Measurements from ENCODE around the gene AGO3.

The AGO3 gene

DNA sequence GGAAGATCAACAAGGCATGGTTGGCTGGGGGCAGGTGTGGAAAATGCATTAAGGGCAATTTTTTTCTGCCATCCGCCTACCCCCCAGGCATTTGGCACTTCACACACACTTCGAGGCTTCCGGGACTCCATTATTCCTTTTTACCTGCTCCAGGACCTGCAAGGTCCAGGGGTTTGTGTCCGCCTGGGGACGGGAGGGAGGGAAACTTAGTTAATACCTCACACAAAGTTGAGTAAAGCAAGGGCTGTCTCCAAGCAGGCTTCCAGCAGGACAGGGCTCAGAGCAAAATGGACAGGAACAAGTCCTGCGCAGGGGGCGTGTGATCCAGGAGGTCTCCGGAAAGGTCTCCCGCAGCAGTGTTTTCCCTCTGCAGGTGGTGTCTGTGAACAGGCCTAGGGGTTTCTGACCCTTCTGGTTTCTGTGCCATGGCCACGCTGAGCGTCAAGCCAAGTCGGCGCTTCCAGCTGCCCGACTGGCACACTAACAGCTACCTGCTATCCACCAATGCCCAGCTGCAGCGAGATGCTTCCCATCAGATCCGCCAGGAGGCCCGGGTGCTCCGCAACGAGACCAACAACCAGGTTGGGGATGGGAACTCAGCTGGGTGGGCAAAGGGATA lies 153.7 kb downstream of the AGO3 start:
- peak; percentile 47 for DNase-seq

DNA sequence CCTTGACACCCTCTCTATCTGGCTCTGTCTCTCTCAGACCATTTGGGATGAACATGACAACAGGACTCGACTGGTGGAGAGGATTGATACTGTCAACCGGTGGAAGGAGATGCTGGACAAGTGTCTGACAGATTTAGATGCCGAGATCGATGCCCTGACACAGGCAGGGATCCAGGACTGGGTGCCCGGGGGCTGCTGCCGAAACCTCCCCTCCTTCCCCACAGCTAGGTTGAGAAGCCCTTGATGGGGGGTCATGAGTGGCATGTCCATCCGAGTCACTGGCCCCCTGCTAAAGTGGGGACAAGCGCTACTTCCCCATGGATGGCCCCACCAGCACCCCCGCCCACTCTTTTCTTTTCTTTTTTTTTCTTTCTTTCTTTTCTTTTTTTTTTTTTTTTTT lies 154.2 kb downstream of the AGO3 start:
- no peak for DNase-seq

- DNase-seq, result no peak
These were observed 155.0 kb downstream of the AGO3 start for GRCh38 chr1:36085686-36086526.

DNA sequence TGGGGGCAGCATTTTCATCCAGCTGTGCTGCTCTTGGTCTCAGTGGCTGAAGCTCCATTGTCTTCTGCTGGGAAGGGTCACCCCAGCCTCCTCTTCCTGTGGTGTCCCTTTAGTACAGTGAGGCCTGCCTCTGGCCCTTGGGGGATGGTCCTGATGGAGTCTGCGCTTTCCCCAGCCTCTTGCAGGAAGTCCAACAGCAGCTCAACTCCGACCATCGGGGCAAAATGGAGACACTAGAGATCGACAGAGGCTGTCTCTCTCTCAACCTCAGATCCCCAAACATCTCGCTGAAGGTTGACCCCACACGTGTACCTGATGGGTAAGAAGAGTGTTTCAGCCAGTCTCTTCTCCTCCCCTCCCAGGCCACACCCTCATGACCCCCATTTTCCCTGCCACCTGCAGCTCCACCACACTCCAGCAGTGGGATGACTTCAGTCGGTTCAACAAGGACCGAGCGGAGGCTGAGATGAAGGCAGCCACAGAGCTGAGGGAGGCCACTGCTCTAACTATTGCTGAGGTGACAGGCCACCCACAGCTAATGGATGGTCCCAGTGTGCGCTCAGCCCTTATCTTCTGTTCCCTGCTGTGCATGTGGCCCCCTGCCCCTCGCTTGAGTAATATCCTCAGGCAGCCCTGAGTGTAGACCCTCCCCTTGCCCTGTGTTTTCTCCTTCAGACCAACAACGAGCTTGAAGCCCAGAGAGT lies 155.8 kb downstream of the AGO3 start:
- no peak for DNase-seq

DNA sequence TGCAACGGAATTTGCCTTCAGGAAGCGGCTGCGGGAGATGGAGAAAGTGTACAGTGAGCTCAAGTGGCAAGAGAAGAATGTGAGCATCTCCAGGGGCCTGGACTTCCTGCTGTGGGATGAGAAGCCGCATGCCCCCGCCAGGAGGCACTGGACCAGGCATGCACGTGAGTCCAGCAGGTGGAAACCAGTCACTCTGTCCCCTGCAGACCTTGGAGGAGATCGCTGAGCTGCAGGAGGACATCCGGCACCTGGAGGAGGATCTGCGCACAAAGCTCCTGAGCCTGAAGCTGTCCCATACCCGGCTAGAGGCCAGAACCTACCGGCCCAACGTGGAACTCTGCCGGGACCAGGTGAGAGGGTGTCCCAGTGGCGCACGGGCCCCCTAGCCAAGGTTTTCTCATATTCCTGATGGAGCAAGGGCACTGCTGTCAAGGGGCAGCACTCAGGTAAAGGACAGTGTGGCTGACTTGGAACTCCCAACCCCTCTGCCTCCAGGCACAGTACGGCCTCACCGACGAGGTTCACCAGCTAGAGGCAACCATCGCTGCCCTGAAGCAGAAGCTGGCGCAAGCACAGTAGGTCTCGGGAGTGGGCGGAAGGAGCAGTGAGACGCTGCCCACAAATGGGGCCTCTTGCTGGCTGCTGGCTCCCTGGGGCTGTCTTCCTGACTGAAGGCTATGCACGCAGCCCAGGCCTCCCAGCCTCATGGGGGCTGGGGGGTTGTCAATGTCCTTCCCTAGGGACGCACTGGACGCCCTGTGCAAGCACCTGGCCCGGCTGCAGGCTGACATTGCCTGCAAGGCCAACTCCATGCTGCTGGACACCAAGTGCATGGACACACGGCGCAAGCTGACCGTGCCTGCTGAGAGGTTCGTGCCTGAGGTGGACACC lies 156.6 kb downstream of the AGO3 start:
- peak; percentile 33 for DNase-seq

GRCh38 chr1:36088265-36088576 lies 157.3 kb downstream of the AGO3 start:
- no peak for DNase-seq

DNA sequence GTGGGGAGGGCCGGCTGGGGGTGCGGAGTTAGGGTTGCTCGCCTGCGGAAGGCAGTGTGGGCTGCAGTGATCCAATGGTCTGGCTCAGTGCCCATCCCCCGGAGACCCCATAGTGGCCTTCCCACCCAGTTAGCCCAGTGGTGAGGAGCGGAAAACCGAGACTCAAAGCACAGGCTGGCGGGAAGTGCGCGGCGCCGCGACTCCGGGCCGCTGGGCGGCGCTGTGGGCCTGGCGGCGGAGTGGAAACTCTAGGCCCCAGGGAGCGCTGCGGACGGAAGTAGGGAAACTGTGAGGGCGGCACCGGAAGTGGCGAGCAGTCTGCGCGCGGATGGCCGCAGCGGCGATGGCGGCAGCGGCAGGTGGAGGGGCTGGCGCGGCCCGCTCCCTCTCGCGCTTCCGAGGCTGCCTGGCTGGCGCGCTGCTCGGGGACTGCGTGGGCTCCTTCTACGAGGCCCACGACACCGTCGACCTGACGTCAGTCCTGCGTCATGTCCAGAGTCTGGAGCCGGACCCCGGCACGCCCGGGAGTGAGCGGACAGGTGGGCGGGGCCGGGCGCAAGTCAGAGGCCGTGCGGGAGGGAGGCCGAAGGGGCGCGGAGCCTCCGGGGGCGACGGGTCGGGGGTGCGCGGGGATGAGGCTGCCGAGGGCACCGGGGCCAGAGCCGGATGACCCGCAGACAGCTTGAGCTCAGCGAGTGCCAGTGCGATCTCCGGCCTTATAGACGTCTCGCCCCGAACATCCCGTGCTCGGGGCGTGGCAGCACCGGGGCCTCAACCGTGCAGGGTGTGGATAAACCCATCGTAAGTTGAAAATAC lies 157.9 kb downstream of the AGO3 start, which contains the start of gene ADPRS:
Gene ADPRS, plus strand, starts transcription at position 316 of the 816 bp plus-strand sequence. Its CDS starts 13 bp downstream, at position 329.
- DNase-seq, result peak; percentile 92

- DNase-seq, result no peak
These were observed 158.7 kb downstream of the AGO3 start for GRCh38 chr1:36089393-36090121.

DNA sequence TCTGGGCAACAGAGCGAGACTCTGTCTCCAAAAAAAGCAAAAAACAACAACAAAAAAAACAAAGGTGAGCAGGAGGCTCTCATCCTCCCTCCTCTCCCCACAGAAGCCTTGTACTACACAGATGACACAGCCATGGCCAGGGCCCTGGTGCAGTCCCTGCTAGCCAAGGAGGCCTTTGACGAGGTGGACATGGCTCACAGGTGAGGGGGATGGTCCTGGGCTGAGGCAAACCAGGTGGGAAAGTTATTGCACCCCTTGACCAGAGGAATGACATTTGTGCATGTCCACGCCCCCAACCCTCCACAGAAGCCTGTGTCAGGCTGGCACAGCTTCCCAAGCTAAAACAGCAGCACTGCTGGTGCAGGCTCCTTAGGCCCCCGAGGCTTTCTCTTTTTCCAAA lies 160.2 kb downstream of the AGO3 start:
- DNase-seq, result no peak

DNA sequence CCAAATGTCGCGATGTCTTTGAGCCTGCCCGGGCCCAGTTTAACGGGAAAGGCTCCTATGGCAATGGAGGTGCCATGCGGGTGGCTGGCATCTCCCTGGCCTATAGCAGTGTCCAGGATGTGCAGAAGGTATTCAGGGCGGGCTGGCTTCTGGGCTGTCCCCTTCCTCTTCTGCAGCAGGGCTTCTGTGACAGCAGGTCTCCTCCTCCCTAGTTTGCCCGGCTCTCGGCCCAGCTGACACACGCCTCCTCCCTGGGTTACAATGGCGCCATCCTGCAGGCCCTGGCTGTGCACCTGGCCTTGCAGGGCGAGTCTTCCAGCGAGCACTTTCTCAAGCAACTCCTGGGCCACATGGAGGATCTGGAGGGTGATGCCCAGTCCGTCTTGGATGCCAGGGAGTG lies 160.8 kb downstream of the AGO3 start:
- no peak for DNase-seq

- DNase-seq, result no peak
These were observed 161.4 kb downstream of the AGO3 start for GRCh38 chr1:36092166-36092797.

DNA sequence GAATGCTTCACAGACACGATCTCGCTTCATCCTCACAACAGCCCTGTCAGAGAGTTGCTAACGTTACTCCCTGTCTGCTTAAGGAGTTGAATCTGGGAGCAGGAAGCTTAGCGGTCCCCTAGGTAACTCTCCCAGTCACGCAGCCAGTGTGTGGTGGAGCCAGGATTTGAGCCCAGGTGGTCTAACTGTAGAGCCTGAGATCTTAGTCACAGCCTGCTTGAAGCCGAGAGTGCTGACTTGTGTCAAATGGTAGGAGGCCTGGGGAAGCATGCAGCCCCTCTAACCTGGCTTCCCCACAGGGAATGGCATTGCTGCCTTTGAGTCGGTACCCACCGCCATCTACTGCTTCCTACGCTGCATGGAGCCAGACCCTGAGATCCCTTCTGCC lies 161.9 kb downstream of the AGO3 start:
- no peak for DNase-seq

DNA sequence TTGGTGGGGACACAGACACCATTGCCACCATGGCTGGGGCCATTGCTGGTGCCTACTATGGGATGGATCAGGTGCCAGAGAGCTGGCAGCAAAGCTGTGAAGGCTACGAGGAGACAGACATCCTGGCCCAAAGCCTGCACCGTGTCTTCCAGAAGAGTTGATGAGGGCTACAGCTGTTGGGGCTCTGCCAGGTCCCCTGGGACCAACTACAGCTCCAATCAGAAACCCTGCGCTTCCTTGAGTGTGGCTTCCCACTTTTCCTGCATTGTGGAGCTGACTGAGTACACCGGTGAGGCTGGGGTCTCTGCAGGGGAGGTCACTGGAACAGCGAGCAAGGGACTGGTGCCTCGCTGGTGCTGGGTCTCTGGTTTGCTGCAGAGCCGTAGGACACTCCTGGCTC lies 162.3 kb downstream of the AGO3 start:
- no peak for DNase-seq

DNA sequence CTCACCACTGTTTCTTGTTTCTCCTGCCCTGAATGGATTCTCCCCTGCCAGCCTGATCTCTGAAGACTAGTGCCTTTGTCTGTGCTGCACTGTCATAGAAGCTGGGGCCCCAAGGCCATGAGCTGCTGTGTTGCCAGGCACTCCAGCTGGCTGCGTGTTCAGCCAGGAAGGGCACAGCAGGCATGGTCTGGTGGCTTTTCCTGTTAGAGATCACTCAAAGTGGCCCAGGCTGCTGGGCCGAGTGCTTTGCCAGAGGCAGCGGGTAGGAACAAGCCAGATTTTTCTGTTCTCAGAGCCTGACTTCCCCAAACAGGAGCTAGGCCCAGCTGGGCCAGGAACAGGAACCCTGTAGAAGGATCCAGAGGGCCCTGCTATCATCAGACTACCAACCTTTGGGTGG lies 163.0 kb downstream of the AGO3 start:
- DNase-seq, result no peak

DNA sequence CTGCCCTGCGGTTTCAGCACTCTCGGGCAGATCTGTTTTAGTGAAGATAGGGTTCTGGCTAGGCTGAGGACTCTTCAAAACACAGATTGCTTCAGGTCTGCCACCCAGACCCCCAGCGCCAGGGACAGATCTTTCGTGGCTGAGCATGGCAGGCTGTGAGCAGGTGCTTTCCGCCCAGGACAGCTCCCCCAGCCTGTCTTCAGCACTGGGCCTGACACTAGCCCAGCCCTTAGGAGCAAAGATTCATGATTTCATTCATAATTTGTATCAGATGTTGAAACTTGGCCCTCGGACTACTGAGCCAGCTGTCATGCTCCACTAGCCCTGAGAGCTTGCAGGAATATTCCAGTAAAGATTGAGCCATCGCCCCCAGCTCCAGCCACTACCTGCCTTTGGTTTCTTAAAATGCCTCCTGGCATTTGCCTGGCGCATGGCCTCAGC lies 163.7 kb downstream of the AGO3 start:
- no peak for DNase-seq

DNA sequence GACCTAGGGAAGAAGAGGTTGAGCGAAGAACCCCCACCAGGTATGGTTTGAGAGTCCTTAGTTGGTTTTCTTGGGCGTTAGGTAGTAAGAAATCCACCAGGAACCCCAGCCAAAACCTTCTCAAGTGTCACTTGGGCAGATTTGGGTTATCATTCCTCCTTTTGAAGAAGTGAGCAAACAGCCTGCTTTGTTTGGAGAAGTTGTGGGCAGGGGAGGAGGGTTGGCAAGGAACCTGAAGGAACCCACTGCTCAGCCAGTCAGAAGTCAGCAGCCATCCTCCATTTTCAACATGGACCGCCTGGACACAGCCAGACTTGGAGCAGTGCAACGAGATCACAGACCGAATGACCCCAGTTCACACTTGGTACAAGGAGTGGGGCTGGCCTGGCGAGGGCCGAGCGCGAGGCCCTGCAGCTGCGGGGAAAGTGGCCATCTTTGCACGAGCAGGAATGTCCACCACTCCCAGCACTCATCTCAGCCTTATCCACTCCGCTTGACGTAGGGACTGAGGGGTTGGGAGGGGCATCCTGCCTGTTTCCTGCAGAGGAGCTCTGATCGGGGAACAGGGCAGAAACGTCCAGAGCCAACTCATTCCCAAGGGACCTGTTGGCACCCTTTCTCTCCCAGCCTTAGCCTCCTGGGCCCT lies 165.0 kb downstream of the AGO3 start:
- peak; percentile 38 for DNase-seq

DNA sequence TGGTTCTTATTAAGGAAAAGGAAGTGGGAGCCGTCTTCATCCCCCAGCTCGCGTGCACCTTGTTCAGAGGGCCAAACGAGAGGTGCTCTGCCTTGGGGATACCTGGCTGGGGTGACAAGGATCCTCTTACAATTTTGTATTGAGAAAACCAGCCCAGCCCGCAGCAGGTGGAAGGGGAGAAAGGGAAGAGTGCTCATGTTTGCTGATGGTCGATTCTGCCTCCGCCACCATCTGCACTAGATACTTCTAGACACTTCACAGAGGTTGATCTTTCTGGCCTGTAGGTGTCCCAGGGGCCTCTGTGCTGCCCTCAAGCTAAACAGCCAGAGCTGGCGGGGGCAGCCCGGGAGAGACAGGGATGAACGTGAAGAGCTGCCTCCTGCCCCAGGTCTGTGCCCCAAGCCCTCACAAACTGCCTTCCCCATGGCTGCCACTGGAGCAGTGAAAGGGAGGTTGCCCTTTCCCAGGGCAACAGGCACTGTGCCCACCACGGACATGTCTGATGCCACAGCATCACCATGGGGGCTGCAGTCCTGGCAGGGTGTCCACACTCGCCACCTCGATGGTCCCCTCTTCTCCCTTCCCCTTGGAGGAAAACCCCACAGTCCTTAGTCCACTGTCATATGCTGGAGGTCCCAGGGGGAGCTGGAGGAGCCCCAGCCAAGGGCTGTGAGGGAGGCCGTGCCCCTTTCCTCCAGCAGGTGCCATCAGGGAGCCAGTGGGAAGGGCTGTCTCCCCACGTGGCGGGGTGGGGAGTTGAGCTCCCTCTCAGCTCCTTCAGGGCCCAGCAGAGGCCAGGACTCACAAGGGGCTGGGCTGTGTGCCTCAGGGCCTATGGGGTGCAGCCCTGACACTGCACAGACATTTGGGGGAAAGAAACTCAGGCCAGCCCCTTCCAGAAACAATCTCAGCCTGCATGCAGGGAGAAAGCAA lies 165.9 kb downstream of the AGO3 start:
- peak; percentile 32 for DNase-seq

- DNase-seq, result no peak
These were observed 167.0 kb downstream of the AGO3 start for GRCh38 chr1:36097693-36098585.

Measured in right hindlimb (tissue), 1 donor.